ENCODE measurements around the gene HCN2. TPM values are rescaled to one million over a fixed set of nuclear protein-coding genes. Genes with fewer than 3 reads are reported as not detected.
A peak's percentile ranks its signal among the peaks of the same experiment; 100 is the strongest.

Gene HCN2
- total and polyA plus RNA-seq, 2 of the 13 experiments (the other 11 are each of a cell fraction or from before 2014, with no cell fraction given), result 0.01 TPM; not detected in 1

- TF ChIP-seq IKZF5 (CRISPR knock-in tag; IDR thresholded peaks at IDR 0.05) (peak; percentile 57; the same call in 1 of the 2 replicates), ZNF160 (CRISPR knock-in tag; IDR thresholded peaks at IDR 0.05) (peak; percentile 32; the same call in 1 of the 2 replicates), ZNF776 (CRISPR knock-in tag; IDR thresholded peaks at IDR 0.05) (0 out of 2 replicates have a peak, but pooled peaks have one; percentile 50), GATAD1 (CRISPR knock-in tag; IDR thresholded peaks at IDR 0.05) (no peak; the same call in 1 of the 2 replicates), ZNF788 (CRISPR knock-in tag; IDR thresholded peaks at IDR 0.05; ENCODE audit: borderline replicate concordance) (no peak), CBX5 (CRISPR knock-in tag; IDR thresholded peaks at IDR 0.05; ENCODE audit: borderline replicate concordance) (peak; percentile 42; the same call in 1 of the 2 replicates), HNF1B (CRISPR knock-in tag; IDR thresholded peaks at IDR 0.05) (peak; percentile 39; the same call in 1 of the 2 replicates), MEF2D (CRISPR knock-in tag; IDR thresholded peaks at IDR 0.05) (0 out of 2 replicates have a peak, but pooled peaks have one; percentile 33), WIZ (CRISPR knock-in tag; IDR thresholded peaks at IDR 0.05) (no peak), MAX (IDR thresholded peaks at IDR 0.05) (peak; percentile 79), IRF2 (CRISPR knock-in tag; IDR thresholded peaks at IDR 0.05) (0 out of 2 replicates have a peak, but pooled peaks have one; percentile 50), CSRNP2 (CRISPR knock-in tag; conservative IDR thresholded peaks at IDR 0.05; ENCODE audit: low read depth) (0 out of 2 replicates have a peak, but pooled peaks have one; percentile 57), THAP9 (CRISPR knock-in tag; IDR thresholded peaks at IDR 0.05; ENCODE audit: borderline replicate concordance) (peak; percentile 63; the same call in 1 of the 2 replicates), YEATS4 (CRISPR knock-in tag; IDR thresholded peaks at IDR 0.05; ENCODE audit: borderline replicate concordance) (peak; percentile 43; the same call in 1 of the 2 replicates), GATA4 (IDR thresholded peaks at IDR 0.05; ENCODE audit: borderline replicate concordance, low read depth) (no peak), HMGXB3 (CRISPR knock-in tag; IDR thresholded peaks at IDR 0.05; ENCODE audit: borderline replicate concordance) (no peak)
Measured at GRCh38 chr19:662962-663681, 73.4 kb downstream of the HCN2 start, which contains the start of gene RNF126 (continued).

Data from HepG2 (cell line).